H9 (cell line): ENCODE measurements around the gene FUS. TPM values are rescaled to one million over a fixed set of nuclear protein-coding genes. Genes with fewer than 3 reads are reported as not detected.

ENCODE experiments used
- DNase-seq: peaks from one replicate; pipeline ENCODE4 v3.0.0-alpha.2; 2017
- H2AFZ ChIP-seq: one replicate; pipeline ENCODE4 v1.6.1; 2013; ENCODE audit warnings: mild to moderate bottlenecking, low read length, control low read depth, moderate library complexity
- H2AK5ac ChIP-seq: 2 replicates; pipeline ENCODE4 v1.6.1; 2013; ENCODE audit warnings: low read length, control low read depth, mixed read lengths; ENCODE audit not compliant: insufficient read length
- H2BK120ac ChIP-seq: one replicate; pipeline ENCODE4 v1.6.1; 2013; ENCODE audit warnings: low read depth, mild to moderate bottlenecking, low read length, control low read depth, inconsistent platforms; ENCODE audit not compliant: poor library complexity, severe bottlenecking
- H2BK12ac ChIP-seq: 2 replicates; pipeline ENCODE4 v1.6.1; 2013; ENCODE audit warnings: low read length, control low read depth, mixed read lengths, low read depth; ENCODE audit not compliant: insufficient read length
- H2BK15ac ChIP-seq: 2 replicates; pipeline ENCODE4 v1.6.1; 2013; ENCODE audit warnings: low read depth, low read length, control low read depth
- H2BK20ac ChIP-seq: one replicate; pipeline ENCODE4 v1.6.1; 2013; ENCODE audit warnings: low read depth, mild to moderate bottlenecking, low read length, control low read depth, inconsistent platforms; ENCODE audit not compliant: poor library complexity, severe bottlenecking
- H2BK5ac ChIP-seq: 2 replicates; pipeline ENCODE4 v1.6.1; 2013; ENCODE audit warnings: low read length, control low read depth, mixed read lengths; ENCODE audit not compliant: insufficient read length
- H3K14ac ChIP-seq: 2 replicates; pipeline ENCODE4 v1.6.1; 2013; ENCODE audit warnings: low read length, control low read depth; ENCODE audit not compliant: insufficient read depth
- H3K18ac ChIP-seq: 2 replicates; pipeline ENCODE4 v1.6.1; 2013; ENCODE audit warnings: low read depth, mild to moderate bottlenecking, mixed read lengths, low read length, control low read depth; ENCODE audit not compliant: insufficient read length
- H3K23ac ChIP-seq: 2 replicates; pipeline ENCODE4 v1.6.1; 2013; ENCODE audit warnings: low read length, control low read depth, mixed read lengths, low read depth; ENCODE audit not compliant: insufficient read length
- H3K23me2 ChIP-seq: 2 replicates; pipeline ENCODE4 v1.6.1; 2013; ENCODE audit warnings: low read depth, mild to moderate bottlenecking, mixed read lengths, low read length, control low read depth; ENCODE audit not compliant: insufficient read length, poor library complexity, severe bottlenecking
- H3K27ac ChIP-seq: 2 replicates; pipeline ENCODE4 v1.5.1; 2013; ENCODE audit warnings: low read length, control low read depth, mixed read lengths, low read depth; ENCODE audit not compliant: insufficient read length
- H3K27me3 ChIP-seq: 2 replicates; pipeline ENCODE4 v1.6.1; 2013; ENCODE audit warnings: low read length, control low read depth, inconsistent platforms; ENCODE audit not compliant: insufficient read depth
- H3K4ac ChIP-seq: 2 replicates; pipeline ENCODE4 v1.6.1; 2013; ENCODE audit warnings: low read depth, mild to moderate bottlenecking, control low read depth, inconsistent platforms, low read length, moderate library complexity
- H3K4me1 ChIP-seq: 2 replicates; pipeline ENCODE4 v1.6.1; 2013; ENCODE audit warnings: low read length, control low read depth, inconsistent platforms; ENCODE audit not compliant: insufficient read depth
- H3K4me2 ChIP-seq: 2 replicates; pipeline ENCODE4 v1.6.1; 2013; ENCODE audit warnings: low read length, control low read depth, mixed read lengths; ENCODE audit not compliant: insufficient read length, insufficient read depth
- H3K56ac ChIP-seq: 2 replicates; pipeline ENCODE4 v1.6.1; 2013; ENCODE audit warnings: low read depth, mild to moderate bottlenecking, mixed read lengths, low read length, control low read depth; ENCODE audit not compliant: insufficient read length
- H3K79me1 ChIP-seq: 2 replicates; pipeline ENCODE4 v1.6.1; 2013; ENCODE audit warnings: low read depth, mild to moderate bottlenecking, moderate library complexity, low read length, control low read depth, inconsistent platforms; ENCODE audit not compliant: insufficient read depth, poor library complexity, severe bottlenecking
- H3K79me2 ChIP-seq: 2 replicates; pipeline ENCODE4 v1.6.1; 2013; ENCODE audit warnings: low read length, control low read depth, inconsistent platforms; ENCODE audit not compliant: insufficient read depth
- H3K9ac ChIP-seq: 2 replicates; pipeline ENCODE4 v1.6.1; 2013; ENCODE audit warnings: low read length, control low read depth, mixed read lengths; ENCODE audit not compliant: insufficient read length; ENCODE audit errors: extremely low read depth
- H3K9me3 ChIP-seq: one replicate; pipeline ENCODE4 v1.6.1; 2013; ENCODE audit warnings: low read depth, low read length, inconsistent platforms; ENCODE audit not compliant: control insufficient read depth
- H3T11ph ChIP-seq: one replicate; pipeline ENCODE4 v1.6.1; 2013; ENCODE audit warnings: mild to moderate bottlenecking, low read length, control low read depth, inconsistent platforms
- H4K20me1 ChIP-seq: one replicate; pipeline ENCODE4 v1.6.1; 2013; ENCODE audit not compliant: control insufficient read depth, insufficient read length, insufficient read depth
- H4K5ac ChIP-seq: 2 replicates; pipeline ENCODE4 v1.6.1; 2013; ENCODE audit warnings: low read depth, mild to moderate bottlenecking, mixed read lengths, low read length, control low read depth; ENCODE audit not compliant: insufficient read length
- H4K8ac ChIP-seq: replicated peaks from 2 replicates; pipeline ENCODE4 v1.6.1; 2013; ENCODE audit warnings: low read length, control low read depth, mixed read lengths, low read depth; ENCODE audit not compliant: insufficient read length
- H4K91ac ChIP-seq: 2 replicates; pipeline ENCODE4 v1.6.1; 2013; ENCODE audit warnings: low read depth, mild to moderate bottlenecking, moderate library complexity, mixed read lengths, low read length, control low read depth; ENCODE audit not compliant: insufficient read length
- H3K27ac Mint-ChIP-seq, 3 experiments: 2 replicates in 2 of 3; 3 replicates in 1 of 3; pipeline ENCODE4 v1.8.0; 2020 to 2021; ENCODE audit warnings: mixed read lengths in 3 of 3, mild to moderate bottlenecking in 1 of 3, moderate library complexity in 1 of 3
- H3K27me3 Mint-ChIP-seq: 2 replicates; pipeline ENCODE4 v1.8.0; 2021; ENCODE audit warnings: low read depth, mild to moderate bottlenecking, moderate library complexity, mixed read lengths
- H3K36me3 Mint-ChIP-seq, 3 experiments: 2 replicates in 2 of 3; 3 replicates in 1 of 3; pipeline ENCODE4 v1.8.0; 2020 to 2021; ENCODE audit warnings: low read depth in 3 of 3, mixed read lengths in 3 of 3; ENCODE audit not compliant: insufficient read depth in 1 of 3
- H3K4me1 Mint-ChIP-seq, 2 experiments: 2 replicates each; pipeline ENCODE4 v1.8.0; 2020; ENCODE audit warnings: mixed read lengths in 2 of 2
- H3K4me3 Mint-ChIP-seq, 2 experiments: 2 replicates in 1 of 2; 3 replicates in 1 of 2; pipeline ENCODE4 v1.8.0; 2020 to 2021; ENCODE audit warnings: mild to moderate bottlenecking in 2 of 2, mixed read lengths in 2 of 2, moderate library complexity in 1 of 2
- H3K9me3 Mint-ChIP-seq, 2 experiments: 2 replicates in 1 of 2; 3 replicates in 1 of 2; pipeline ENCODE4 v1.8.0; 2020; ENCODE audit warnings: mild to moderate bottlenecking in 2 of 2, mixed read lengths in 2 of 2, moderate library complexity in 1 of 2
- WGBS: extraction: QIAGEN DNeasy Blood & Tissue Kit; methylation state at CpG from one replicate; pipeline ENCODE4 v1.1.7; 2013; ENCODE audit warnings: missing lambda C conversion rate, low lambda C conversion rate, mixed read lengths; ENCODE audit not compliant: insufficient read length; ENCODE audit errors: extremely low coverage; 5-methylcytosine and 5-hydroxymethylcytosine counted together
- total RNA-seq: library from RNA; stranded (reverse); gene quantifications from 2 replicates; pipeline ENCODE4 v1.2.1, GENCODE V29; 2021
- TF ChIP-seq, protein P1 (sequence below): fragments of 200-600 bp; sonication (generic); conservative IDR thresholded peaks from 3 replicates; pipeline ENCODE4 v1.8.0; 2021; ENCODE audit warnings: antibody characterized with exemption, mild to moderate bottlenecking

Gene FUS
- total RNA-seq, 1 experiment from 2014 or later, result 1,034 TPM

- no peaks in the 10 kb centered on the region for H3K9me3 ChIP-seq
- peak; percentile 93 for DNase-seq
- no peak overlapping the region for H2BK5ac ChIP-seq
- H3K27me3 ChIP-seq, result no peaks in the 10 kb centered on the region
- H3K27me3 Mint-ChIP-seq, result no peaks in the 10 kb centered on the region
- peaks cover 43 to 45% of the 10 kb centered on the region in 2 experiments for H3K4me1 Mint-ChIP-seq
- H3K23me2 ChIP-seq, result peaks cover 5% of the 10 kb centered on the region
- TF ChIP-seq, protein P1, sequence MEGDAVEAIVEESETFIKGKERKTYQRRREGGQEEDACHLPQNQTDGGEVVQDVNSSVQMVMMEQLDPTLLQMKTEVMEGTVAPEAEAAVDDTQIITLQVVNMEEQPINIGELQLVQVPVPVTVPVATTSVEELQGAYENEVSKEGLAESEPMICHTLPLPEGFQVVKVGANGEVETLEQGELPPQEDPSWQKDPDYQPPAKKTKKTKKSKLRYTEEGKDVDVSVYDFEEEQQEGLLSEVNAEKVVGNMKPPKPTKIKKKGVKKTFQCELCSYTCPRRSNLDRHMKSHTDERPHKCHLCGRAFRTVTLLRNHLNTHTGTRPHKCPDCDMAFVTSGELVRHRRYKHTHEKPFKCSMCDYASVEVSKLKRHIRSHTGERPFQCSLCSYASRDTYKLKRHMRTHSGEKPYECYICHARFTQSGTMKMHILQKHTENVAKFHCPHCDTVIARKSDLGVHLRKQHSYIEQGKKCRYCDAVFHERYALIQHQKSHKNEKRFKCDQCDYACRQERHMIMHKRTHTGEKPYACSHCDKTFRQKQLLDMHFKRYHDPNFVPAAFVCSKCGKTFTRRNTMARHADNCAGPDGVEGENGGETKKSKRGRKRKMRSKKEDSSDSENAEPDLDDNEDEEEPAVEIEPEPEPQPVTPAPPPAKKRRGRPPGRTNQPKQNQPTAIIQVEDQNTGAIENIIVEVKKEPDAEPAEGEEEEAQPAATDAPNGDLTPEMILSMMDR, result no peak
- peak overlapping the region; percentile 3 for H3K27ac ChIP-seq
- peaks cover 29 to 50% (median 45%) of the 10 kb centered on the region in 3 experiments for H3K36me3 Mint-ChIP-seq
- H3K14ac ChIP-seq, result no peak overlapping the region
- H3K4ac ChIP-seq, result no peak overlapping the region
- H3K23ac ChIP-seq, result no peak overlapping the region
- peaks cover 17% of the 10 kb centered on the region; the same call in 1 of the 2 replicates for H3K4me1 ChIP-seq
- peaks cover 4% of the 10 kb centered on the region; the same call in 1 of the 2 replicates for H3K79me2 ChIP-seq
- no peak overlapping the region for H3K4me2 ChIP-seq
- H2AK5ac ChIP-seq, result no peak overlapping the region
- no peak overlapping the region for H2BK15ac ChIP-seq
- peaks cover 5% of the 10 kb centered on the region for H3K79me1 ChIP-seq
- H2BK20ac ChIP-seq, result no peak overlapping the region
- peak overlapping the region in 1 of 2 experiments; percentile 54; a peak in 2 of 5 replicates for H3K4me3 Mint-ChIP-seq
- no peaks in the 10 kb centered on the region; a peak in 1 of 5 replicates for H3K9me3 Mint-ChIP-seq
- H3K18ac ChIP-seq, result no peak overlapping the region
- H3K27ac Mint-ChIP-seq, result peak overlapping the region; percentile 82 to 97 (median 84); a peak in 6 of 7 replicates
- no CpG with 5 or more reads among the region's 6 CpGs for WGBS
- no peak overlapping the region for H3K56ac ChIP-seq
- no peak overlapping the region for H4K5ac ChIP-seq
- no peaks in the 10 kb centered on the region for H4K20me1 ChIP-seq
- H3K9ac ChIP-seq, result no peak overlapping the region
- H2AFZ ChIP-seq, result no peak overlapping the region
- H3T11ph ChIP-seq, result no peak overlapping the region
- H2BK120ac ChIP-seq, result no peak overlapping the region
- no peak overlapping the region for H4K8ac ChIP-seq
- no peak overlapping the region for H2BK12ac ChIP-seq
- no peak overlapping the region for H4K91ac ChIP-seq
Measured at GRCh38 chr16:31130899-31131298, 49.0 kb upstream of the FUS start.
